ENCODE results near the gene IGSF11. TPM values are rescaled to one million over a fixed set of nuclear protein-coding genes. Genes with fewer than 3 reads are reported as not detected.

Gene IGSF11
- total and polyA plus RNA-seq, 9 of the 15 experiments (the other 6 are each of a cell fraction or from before 2014, with no cell fraction given) = 1.2 to 2.8 (median 1.7) TPM

DNA sequence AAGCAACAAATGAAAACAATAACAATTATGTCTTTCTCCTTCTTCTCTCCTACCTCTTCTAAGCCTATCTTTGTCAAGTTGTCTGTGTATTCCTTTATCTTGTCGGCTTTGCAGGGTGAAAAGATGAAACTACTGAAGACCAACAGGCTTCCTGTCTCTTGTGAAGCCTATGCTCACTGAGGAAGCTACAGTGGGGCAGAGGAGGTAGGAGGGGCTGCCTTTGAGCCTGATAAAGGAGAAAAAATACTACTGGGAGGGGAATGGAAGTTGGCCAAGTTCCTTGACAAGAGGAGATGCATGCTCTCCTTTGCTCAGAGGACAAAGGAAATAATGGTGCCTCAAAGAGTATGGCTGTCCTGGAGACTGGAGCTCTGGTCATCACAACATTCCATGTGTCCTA lies 92.0 kb downstream of the IGSF11 start:
- Histone ChIP-seq H3K9ac (ENCODE audit: insufficient read depth in 1 of 2, low read depth in 2 of 2, low read length in 2 of 2) (peak overlapping the region in 1 of 2 experiments; percentile 49; a peak in 2 of 4 replicates), H3K27ac (ENCODE audit: extremely low read depth, low read depth, low read length) (peak overlapping the region; percentile 75), H3K4me1 (replicated peaks in 1 of 2; ENCODE audit: control insufficient read depth in 2 of 2, insufficient read depth in 2 of 2, low read length in 2 of 2) (peaks cover 0 to 39% of the 10 kb centered on the region in 2 experiments; a peak in 4 of 5 replicates), H3K4me2 (ENCODE audit: insufficient read depth, low read length) (peak overlapping the region; percentile 70), H3K79me2 (ENCODE audit: control insufficient read depth, insufficient read depth, low read length) (no peaks in the 10 kb centered on the region), H3K27me3 (ENCODE audit: control insufficient read depth in 2 of 2, insufficient read depth in 2 of 2, low read length in 2 of 2) (no peaks in the 10 kb centered on the region), H3K36me3 (ENCODE audit: control insufficient read depth, insufficient read depth, low read length) (no peaks in the 10 kb centered on the region), H3K9me1 (ENCODE audit: control insufficient read depth, insufficient read depth, low read length) (no peaks in the 10 kb centered on the region), H3K4me3 (0 out of 2 replicates have a peak overlapping the region, but pooled peaks have one; percentile 8), H2AFZ (ENCODE audit: low read depth, low read length) (peak overlapping the region; percentile 82), H3K9me3 (replicated peaks; ENCODE audit: control insufficient read depth, insufficient read depth, low read depth, low read length) (no peaks in the 10 kb centered on the region), H4K20me1 (replicated peaks; ENCODE audit: control insufficient read depth, insufficient read depth, low read length) (no peaks in the 10 kb centered on the region)
- no TSS peak for BruUV-seq (replicated peaks)
- peak; percentile 8 to 85 (median 37) for DNase-seq (ENCODE audit: extremely low read depth in 1 of 4, low spot score in 3 of 4)
- ChIA-PET CTCF (ENCODE audit: low intra/inter-chr PET ratio) (no interaction called here), POLR2A (interaction anchor here (1.0 to 2.2 kb wide), 3 partner anchors 9 to 29 kb away, joined by 3 to 6 read pairs (median 5); no protein-coding TSS in a partner anchor)
- peak; percentile 84 for FAIRE-seq
- in situ Hi-C loops (cut with MboI) (no loop called here), intact Hi-C loops (cut with micrococcal nuclease) (no loop called here)
- ATAC-seq = peak; percentile 87
- 0% methylated on average over 1 of the region's 1 CpG for WGBS (ENCODE audit: insufficient coverage, low coverage, missing lambda C conversion rate)
- no peak for TF ChIP-seq ELF1 (tag; IDR thresholded peaks at IDR 0.05)
- peak; percentile 38 for TF ChIP-seq TAF1 (IDR thresholded peaks at IDR 0.05; ENCODE audit: control insufficient read depth, extremely low read depth, insufficient read depth, low read length, severe bottlenecking)
- TF ChIP-seq MECOM (CRISPR knock-in tag; IDR thresholded peaks at IDR 0.05) = peak; percentile 84
- TF ChIP-seq, protein P1, sequence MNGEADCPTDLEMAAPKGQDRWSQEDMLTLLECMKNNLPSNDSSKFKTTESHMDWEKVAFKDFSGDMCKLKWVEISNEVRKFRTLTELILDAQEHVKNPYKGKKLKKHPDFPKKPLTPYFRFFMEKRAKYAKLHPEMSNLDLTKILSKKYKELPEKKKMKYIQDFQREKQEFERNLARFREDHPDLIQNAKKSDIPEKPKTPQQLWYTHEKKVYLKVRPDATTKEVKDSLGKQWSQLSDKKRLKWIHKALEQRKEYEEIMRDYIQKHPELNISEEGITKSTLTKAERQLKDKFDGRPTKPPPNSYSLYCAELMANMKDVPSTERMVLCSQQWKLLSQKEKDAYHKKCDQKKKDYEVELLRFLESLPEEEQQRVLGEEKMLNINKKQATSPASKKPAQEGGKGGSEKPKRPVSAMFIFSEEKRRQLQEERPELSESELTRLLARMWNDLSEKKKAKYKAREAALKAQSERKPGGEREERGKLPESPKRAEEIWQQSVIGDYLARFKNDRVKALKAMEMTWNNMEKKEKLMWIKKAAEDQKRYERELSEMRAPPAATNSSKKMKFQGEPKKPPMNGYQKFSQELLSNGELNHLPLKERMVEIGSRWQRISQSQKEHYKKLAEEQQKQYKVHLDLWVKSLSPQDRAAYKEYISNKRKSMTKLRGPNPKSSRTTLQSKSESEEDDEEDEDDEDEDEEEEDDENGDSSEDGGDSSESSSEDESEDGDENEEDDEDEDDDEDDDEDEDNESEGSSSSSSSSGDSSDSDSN (IDR thresholded peaks at IDR 0.05; ENCODE audit: borderline replicate concordance in 1 of 2, low read depth in 2 of 2, low read length in 2 of 2) = 0 out of 4 replicates have a peak, but pooled peaks of 1 of the 2 experiments have one; percentile 29
- peak; percentile 50; the same call in 1 of the 2 replicates for TF ChIP-seq DPF2 (IDR thresholded peaks at IDR 0.05)
- no peak for TF ChIP-seq PPARD (CRISPR knock-in tag; IDR thresholded peaks at IDR 0.05)
- TF ChIP-seq TCF7 (IDR thresholded peaks at IDR 0.05; ENCODE audit: borderline replicate concordance) = no peak
- peak; percentile 79 for TF ChIP-seq NFIC (IDR thresholded peaks at IDR 0.05)
- TF ChIP-seq EHMT2 (IDR thresholded peaks at IDR 0.05) = peak; percentile 76
- TF ChIP-seq ZNF780A (CRISPR knock-in tag; IDR thresholded peaks at IDR 0.05) = no peak
- peak in 1 of 2 experiments; percentile 21; a peak in 1 of 4 replicates for TF ChIP-seq RCOR1 (IDR thresholded peaks at IDR 0.05; ENCODE audit: borderline replicate concordance in 1 of 2, low read depth in 2 of 2, low read length in 2 of 2)
- TF ChIP-seq SOX6 (IDR thresholded peaks at IDR 0.05) = peak; percentile 46; the same call in 1 of the 2 replicates
- peak; percentile 52; the same call in 1 of the 2 replicates for TF ChIP-seq CTBP1 (IDR thresholded peaks at IDR 0.05; ENCODE audit: borderline replicate concordance)
